GM18861 (cell line): ENCODE measurements around the gene RBM24.
"Not testable (repeated sequence)": the region's sequence is repeated elsewhere in the genome, so short reads cannot be mapped to it uniquely, and the experiment has no call there.

Source experiments
- ATAC-seq: cut with Tn5 transposase; IDR thresholded peaks from one replicate; pipeline ENCODE4 v1.9.1; 2021; ENCODE audit not compliant: unreplicated experiment

RBM24 gene

GRCh38 chr6:17289630-17290061 is 8.5 kb downstream of the RBM24 start:
- no peak for ATAC-seq

GRCh38 chr6:17291778-17292177 is 10.6 kb downstream of the RBM24 start:
- ATAC-seq, result no peak

GRCh38 chr6:17292600-17293133 is 11.5 kb downstream of the RBM24 start:
- no peak for ATAC-seq

DNA sequence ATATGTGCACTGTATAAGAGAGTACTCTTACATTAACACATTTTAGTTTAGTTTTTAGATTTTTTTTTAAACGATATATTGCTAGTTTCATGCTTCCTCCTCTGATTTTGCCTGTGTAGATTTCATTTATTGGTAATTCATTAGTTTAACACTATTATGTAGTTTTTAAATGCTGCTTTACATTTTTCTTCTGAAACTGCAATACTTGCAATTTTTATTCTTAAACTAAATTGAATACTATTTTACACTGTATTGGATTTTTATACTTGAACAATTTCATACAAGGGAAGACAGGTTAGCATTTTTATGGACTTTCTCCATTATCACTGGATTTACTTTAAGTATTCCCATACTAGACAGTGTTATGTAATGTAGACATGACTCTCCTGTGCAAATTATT is 12.2 kb downstream of the RBM24 start:
- no peak for ATAC-seq

- no peak for ATAC-seq
Observed at GRCh38 chr6:17297271-17298080, 16.3 kb downstream of the RBM24 start.

- ATAC-seq, result no peak
Observed at GRCh38 chr6:17298257-17298656, 17.1 kb downstream of the RBM24 start.

- no peak for ATAC-seq
Observed at GRCh38 chr6:17299222-17299621, 18.1 kb downstream of the RBM24 start.

DNA sequence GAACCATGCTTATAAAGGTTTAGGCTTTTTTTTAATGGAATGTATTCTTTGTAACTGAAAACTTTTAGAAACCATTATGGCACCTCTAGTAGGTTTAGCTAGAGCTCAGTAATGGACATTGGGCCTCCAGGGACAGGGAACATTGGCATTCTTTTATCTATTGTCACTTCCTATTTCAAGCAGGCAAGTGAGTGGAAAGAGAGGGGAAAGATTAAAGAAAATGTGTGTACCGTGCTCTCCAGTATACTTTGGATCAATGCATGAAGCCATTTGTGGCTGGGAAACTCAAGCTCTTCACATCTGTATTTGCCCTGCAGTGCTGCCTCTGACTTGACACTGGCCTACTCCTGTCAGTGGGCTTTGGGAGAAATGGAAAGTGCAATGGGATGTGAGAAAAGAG is 18.6 kb downstream of the RBM24 start:
- ATAC-seq, result no peak

DNA sequence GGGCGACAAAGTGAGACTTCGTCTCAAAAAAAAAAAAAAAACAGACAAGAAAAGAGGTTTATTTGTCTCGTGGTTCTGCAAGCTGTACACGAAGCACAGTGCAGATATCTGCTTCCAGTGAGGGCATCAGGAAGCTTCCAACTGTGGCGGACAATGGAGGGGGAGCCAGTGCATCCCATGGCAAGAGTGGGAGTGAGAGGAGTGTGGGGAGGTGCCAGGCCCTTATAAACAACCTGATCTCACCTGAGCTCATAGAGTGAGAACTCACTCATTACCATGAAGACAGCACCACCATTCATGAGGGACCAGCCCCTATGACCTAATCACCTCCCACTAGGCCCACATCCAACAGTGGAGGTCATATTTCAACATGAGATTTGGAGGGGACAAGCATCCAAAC is 19.5 kb downstream of the RBM24 start:
- ATAC-seq, result no peak

- no peak for ATAC-seq
Observed at GRCh38 chr6:17303444-17303843, 22.3 kb downstream of the RBM24 start.

DNA sequence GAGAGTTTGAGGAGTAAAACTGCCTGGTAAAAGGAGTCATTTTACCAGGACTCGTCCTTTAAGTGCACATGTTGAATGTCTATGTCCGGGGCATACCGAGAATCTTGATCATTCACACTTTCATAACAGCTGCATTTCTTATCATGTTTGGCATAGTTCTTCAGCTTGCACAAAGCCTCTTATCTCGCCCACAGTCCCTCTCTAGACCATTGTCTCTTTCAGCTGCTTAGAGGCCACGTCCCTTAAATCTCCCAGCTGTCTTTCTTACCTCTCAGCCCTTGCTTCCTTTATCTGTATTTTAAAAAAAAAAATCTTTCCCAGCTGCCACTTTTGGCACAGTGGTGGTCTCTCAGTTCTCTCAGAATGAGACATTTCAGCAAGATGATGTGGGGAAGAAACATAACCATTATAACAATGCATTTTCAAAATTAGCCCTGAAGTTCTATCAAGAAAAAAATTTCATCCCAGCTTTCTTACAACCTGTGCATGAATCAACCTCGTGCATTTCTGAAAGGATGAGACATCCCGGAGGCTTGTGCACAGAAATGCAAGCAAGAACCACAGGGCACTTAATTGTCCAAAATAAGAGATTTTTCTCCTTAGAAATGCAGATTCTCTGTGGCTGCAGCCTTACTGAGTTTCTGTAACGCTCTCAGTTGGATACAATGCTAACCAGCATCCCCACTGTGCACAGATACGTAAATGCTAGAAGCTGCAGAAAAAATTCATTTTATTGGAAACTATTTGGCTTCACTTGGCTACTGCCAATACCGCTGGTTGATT is 24.2 kb downstream of the RBM24 start:
- no peak for ATAC-seq

DNA sequence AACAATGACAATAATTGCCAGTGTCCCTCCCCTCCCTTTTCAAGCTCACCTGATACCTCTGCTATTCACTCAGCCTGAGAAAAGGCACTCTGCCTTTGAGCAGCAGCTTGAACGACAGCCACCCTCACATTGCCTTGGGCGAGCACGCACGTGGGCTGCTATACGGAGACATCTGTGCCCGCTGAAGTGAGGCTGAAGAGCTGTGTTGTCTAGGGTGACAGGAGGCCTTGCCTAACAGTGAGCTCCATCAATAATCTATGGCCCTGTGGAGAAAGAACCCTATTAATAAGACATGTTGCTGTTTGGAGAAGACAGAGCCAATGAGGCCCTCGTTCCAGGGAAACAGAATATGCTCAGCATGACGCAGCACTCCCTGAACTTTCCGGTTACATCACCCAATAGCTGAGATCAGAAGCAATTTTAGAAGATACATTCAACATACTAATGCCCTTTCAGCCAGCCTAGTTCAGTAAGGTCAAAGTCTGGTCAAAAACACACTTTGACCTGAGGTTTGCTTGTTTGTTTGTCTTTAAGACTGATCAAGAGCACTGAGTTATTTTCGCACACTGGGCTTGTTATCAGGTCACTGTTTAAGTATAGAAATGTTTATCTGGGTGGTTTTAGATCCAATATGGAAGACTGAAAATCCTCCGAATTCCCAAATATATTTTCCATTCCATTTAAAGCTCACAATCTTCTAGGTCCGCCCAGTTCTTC is 30.6 kb downstream of the RBM24 start:
- ATAC-seq, result no peak

DNA sequence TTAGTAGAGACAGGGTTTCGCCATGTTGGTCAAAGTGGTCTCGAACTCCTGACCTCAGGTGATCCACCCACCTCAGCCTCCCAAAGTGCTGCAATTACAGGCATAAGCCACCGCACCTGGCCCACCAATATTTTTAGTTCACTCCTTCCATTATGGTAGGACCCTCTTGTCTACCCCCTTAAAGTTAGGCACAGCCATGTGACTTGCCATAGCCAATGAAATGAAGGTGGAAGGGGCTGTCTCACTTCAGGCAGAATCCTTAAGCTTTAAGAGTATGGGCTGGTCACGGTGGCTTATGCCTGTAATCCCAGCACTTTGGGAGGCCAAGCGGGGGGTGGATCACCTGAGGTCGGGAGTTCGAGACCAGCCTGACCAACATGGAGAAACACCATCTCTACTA is 32.1 kb downstream of the RBM24 start:
- not testable (repeated sequence) for ATAC-seq

GRCh38 chr6:17313971-17314370 is 32.8 kb downstream of the RBM24 start:
- no peak for ATAC-seq

- no peak for ATAC-seq
Observed at GRCh38 chr6:17315262-17315661, 34.1 kb downstream of the RBM24 start.

- no peak for ATAC-seq
Observed at GRCh38 chr6:17318435-17319165, 37.4 kb downstream of the RBM24 start.

- not testable (repeated sequence) for ATAC-seq
Observed at GRCh38 chr6:17320266-17320665, 39.1 kb downstream of the RBM24 start.

- ATAC-seq, result no peak
Observed at GRCh38 chr6:17331238-17331637, 50.1 kb downstream of the RBM24 start.

DNA sequence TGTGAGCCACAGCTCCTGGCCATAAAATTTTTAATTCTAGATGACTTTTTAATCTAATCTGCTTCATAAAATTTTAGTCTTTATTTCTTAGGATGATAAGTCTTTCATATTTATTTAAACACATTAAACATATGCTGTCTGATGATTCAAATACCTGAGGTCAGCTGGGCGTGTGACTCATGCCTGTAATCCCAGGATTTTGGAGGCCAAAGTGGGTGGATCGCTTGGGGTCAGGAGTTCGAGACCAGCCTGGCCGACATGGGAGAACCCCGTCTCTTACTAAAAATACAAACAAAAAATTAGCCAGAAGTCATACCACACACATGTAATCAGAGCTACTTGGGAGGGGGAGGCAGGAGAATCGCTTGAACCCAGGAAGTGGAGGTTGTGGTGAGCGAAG is 53.1 kb downstream of the RBM24 start:
- no peak for ATAC-seq

DNA sequence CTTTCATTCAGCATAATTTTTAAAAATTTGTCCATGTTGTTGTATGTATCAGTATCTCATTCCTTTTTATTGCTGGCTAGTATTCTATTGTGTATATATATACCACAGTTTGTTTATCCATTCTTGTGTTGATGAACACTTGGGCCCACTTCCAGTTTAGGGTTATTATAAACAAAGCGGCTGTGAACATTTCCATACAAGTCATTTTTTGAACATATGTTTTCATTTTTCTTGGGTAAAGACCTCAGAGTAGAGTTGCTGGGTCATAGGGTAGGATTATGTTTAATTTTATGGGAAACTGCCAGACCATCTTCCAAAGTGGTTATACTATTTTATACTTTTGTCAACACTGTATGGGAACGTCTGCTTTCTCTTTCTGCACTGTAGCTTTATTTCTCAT is 55.3 kb downstream of the RBM24 start:
- no peak for ATAC-seq

DNA sequence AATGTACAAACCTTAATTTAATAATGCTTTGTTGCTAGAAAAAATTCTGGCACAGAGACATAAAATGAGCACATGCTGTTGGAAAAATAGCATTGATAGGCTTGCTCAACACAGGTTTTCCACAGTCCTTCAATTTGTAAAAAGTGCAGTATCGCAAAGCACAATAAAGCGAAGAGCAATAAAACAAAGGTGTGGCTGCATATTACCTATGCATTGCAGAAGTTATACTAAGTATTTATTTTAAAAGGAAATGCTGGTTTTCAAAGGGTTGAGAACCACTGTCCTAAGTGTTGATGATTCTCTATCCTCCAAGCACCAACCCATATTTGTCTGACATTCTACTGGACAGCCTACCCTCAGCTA is 58.1 kb downstream of the RBM24 start:
- ATAC-seq, result no peak
